Gastrocnemius medialis (tissue), 4 donors: Measurements from ENCODE around the gene TET3.

Source experiments
- POLR2A ChIP-seq, 2 donors: fragments of 450-650 bp; IDR thresholded peaks; one replicate each; pipeline ENCODE4 v1.6.1; 2017; ENCODE audit warnings: antibody characterized with exemption in 2 of 2, mild to moderate bottlenecking in 2 of 2, moderate library complexity in 2 of 2
- TF ChIP-seq, protein P1 (sequence below), 5 experiments: fragments of 450-650 bp in 3 of 5; fragments of 200-600 bp in 2 of 5; sonication (generic) in 2 of 5; IDR thresholded peaks in 4 of 5; conservative IDR thresholded peaks in 1 of 5; 1 replicate in 4 of 5; 2 replicates in 1 of 5; pipeline ENCODE4 v1.5.1; 2016 to 2019; ENCODE audit warnings: antibody characterized with exemption in 5 of 5, mild to moderate bottlenecking in 3 of 5, moderate library complexity in 3 of 5

GRCh38 chr2:74000666-74001065, 16.0 kb downstream of the TET3 start:
- TF ChIP-seq POLR2A (IDR thresholded peaks at IDR 0.05), result no peak
- TF ChIP-seq, protein P1, sequence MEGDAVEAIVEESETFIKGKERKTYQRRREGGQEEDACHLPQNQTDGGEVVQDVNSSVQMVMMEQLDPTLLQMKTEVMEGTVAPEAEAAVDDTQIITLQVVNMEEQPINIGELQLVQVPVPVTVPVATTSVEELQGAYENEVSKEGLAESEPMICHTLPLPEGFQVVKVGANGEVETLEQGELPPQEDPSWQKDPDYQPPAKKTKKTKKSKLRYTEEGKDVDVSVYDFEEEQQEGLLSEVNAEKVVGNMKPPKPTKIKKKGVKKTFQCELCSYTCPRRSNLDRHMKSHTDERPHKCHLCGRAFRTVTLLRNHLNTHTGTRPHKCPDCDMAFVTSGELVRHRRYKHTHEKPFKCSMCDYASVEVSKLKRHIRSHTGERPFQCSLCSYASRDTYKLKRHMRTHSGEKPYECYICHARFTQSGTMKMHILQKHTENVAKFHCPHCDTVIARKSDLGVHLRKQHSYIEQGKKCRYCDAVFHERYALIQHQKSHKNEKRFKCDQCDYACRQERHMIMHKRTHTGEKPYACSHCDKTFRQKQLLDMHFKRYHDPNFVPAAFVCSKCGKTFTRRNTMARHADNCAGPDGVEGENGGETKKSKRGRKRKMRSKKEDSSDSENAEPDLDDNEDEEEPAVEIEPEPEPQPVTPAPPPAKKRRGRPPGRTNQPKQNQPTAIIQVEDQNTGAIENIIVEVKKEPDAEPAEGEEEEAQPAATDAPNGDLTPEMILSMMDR (IDR thresholded peaks at IDR 0.05 in 4 of 5, conservative IDR thresholded peaks at IDR 0.05 in 1 of 5), result no peak
